Fibroblast of lung (primary cell): ENCODE data around the gene GNS. TPM values are rescaled to one million over a fixed set of nuclear protein-coding genes. Genes with fewer than 3 reads are reported as not detected.

ENCODE experiments used
- DNase-seq, 2 donors: peaks; one replicate each; pipeline versions ENCODE4 v3.0.0 to v3.0.0-alpha.2; 2010; ENCODE audit warnings: low read depth in 2 of 2
- H2AFZ ChIP-seq: 2 replicates; pipeline ENCODE4 v1.5.1; 2012; ENCODE audit warnings: low read length, control low read depth, inconsistent platforms
- H3K27ac ChIP-seq: 2 replicates; pipeline ENCODE4 v1.5.1; 2011; ENCODE audit warnings: low read length, control low read depth; ENCODE audit not compliant: insufficient read depth
- H3K27me3 ChIP-seq: 2 replicates; pipeline ENCODE4 v1.5.1; 2011; ENCODE audit warnings: mild to moderate bottlenecking, low read length; ENCODE audit not compliant: control insufficient read depth, insufficient read depth
- H3K36me3 ChIP-seq: 2 replicates; pipeline ENCODE4 v1.5.1; 2011; ENCODE audit warnings: low read length; ENCODE audit not compliant: control insufficient read depth, insufficient read depth
- H3K4me1 ChIP-seq: 2 replicates; pipeline ENCODE4 v1.5.1; 2011; ENCODE audit warnings: low read length; ENCODE audit not compliant: control insufficient read depth, insufficient read depth; ENCODE audit errors: extremely low read depth
- H3K4me2 ChIP-seq: 2 replicates; pipeline ENCODE4 v1.5.1; 2011; ENCODE audit warnings: low read length, control low read depth; ENCODE audit not compliant: insufficient read depth; ENCODE audit errors: extremely low read depth
- H3K4me3 ChIP-seq, 4 experiments: fragments of 200-600 bp in 1 of 4; sonication (generic) in 1 of 4; replicated peaks in 1 of 4; 2 replicates each; pipeline ENCODE4 v1.5.1; 2011 to 2016; ENCODE audit warnings: low read length in 4 of 4, low read depth in 3 of 4, mild to moderate bottlenecking in 3 of 4, control low read depth in 2 of 4, inconsistent platforms in 1 of 4, mixed read lengths in 1 of 4; ENCODE audit not compliant: insufficient read depth in 1 of 4; ENCODE audit errors: control extremely low read depth in 1 of 4
- H3K79me2 ChIP-seq: 2 replicates; pipeline ENCODE4 v1.5.1; 2012; ENCODE audit warnings: mild to moderate bottlenecking, low read length, inconsistent platforms; ENCODE audit not compliant: control insufficient read depth, insufficient read depth
- H3K9ac ChIP-seq: 2 replicates; pipeline ENCODE4 v1.5.1; 2011; ENCODE audit warnings: mild to moderate bottlenecking, low read length, control low read depth; ENCODE audit not compliant: insufficient read depth
- H3K9me3 ChIP-seq: 2 replicates; pipeline ENCODE4 v1.5.1; 2012; ENCODE audit warnings: low read depth, low read length; ENCODE audit not compliant: control insufficient read depth, insufficient read depth
- H4K20me1 ChIP-seq: 2 replicates; pipeline ENCODE4 v1.5.1; 2011; ENCODE audit warnings: low read length; ENCODE audit not compliant: control insufficient read depth, insufficient read depth; ENCODE audit errors: extremely low read depth
- EZH2 ChIP-seq: IDR thresholded peaks from 2 replicates; pipeline ENCODE4 v1.5.1; 2012; ENCODE audit warnings: low read length, control low read depth, mild to moderate bottlenecking; ENCODE audit errors: missing control alignments
- polyA plus RNA-seq, 2 donors: library from polyadenylated mRNA; depleted of rRNA in 1 of 2; stranded (reverse) in 1 of 2; unstranded in 1 of 2; fragments of >200 nt; gene quantifications; 2 replicates each; pipeline ENCODE4 v1.2.1, GENCODE V29; 2011 to 2012; ENCODE audit warnings: missing spikeins in 1 of 2
- total RNA-seq: library from RNA; depleted of rRNA; stranded (reverse); fragments of >200 nt; gene quantifications from 2 replicates; pipeline ENCODE4 v1.2.1, GENCODE V29; 2014
- TF ChIP-seq, protein P1 (sequence below), 2 donors: IDR thresholded peaks in 1 of 2; conservative IDR thresholded peaks in 1 of 2; 1 replicate in 1 of 2; 2 replicates in 1 of 2; pipeline ENCODE4 v1.5.1; 2011 to 2012; ENCODE audit warnings: low read length in 2 of 2, control low read depth in 1 of 2, inconsistent platforms in 1 of 2, low read depth in 1 of 2, mild to moderate bottlenecking in 1 of 2

The GNS gene
- total and polyA plus RNA-seq, 2 donors (not counting 1 experiment from before 2014, with no cell fraction given) = 219 to 249 TPM

DNA sequence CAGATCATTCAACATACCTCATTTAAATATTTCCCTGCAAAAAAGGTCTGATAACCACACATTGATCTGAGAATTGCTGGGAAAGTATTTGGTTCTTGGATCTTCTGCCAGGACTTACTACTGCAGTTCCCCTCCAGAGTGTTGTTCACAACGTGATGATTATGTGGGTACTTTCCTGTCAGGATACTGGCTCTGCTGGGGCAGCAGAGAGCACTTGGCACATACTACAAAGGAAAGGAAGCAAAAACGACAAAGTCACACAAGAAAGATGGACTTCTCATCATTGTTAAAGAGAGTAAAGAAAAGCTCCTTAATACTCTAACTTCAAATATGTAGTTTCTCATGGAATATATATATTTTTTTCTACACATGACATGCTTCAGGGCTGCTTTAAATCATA, 11.5 kb downstream of the GNS start:
- DNase-seq = peak in 1 of 2 donors; percentile 7
- Histone ChIP-seq H3K27ac (no peak overlapping the region), H3K4me3 (no peak overlapping the region), H2AFZ (no peak overlapping the region), H4K20me1 (no peaks in the 10 kb centered on the region), H3K9me3 (no peaks in the 10 kb centered on the region), H3K27me3 (no peaks in the 10 kb centered on the region), H3K9ac (no peak overlapping the region), H3K4me1 (peaks cover 8% of the 10 kb centered on the region), H3K79me2 (no peaks in the 10 kb centered on the region), H3K4me2 (no peak overlapping the region), H3K36me3 (peaks cover 10% of the 10 kb centered on the region)
- TF ChIP-seq, protein P1, sequence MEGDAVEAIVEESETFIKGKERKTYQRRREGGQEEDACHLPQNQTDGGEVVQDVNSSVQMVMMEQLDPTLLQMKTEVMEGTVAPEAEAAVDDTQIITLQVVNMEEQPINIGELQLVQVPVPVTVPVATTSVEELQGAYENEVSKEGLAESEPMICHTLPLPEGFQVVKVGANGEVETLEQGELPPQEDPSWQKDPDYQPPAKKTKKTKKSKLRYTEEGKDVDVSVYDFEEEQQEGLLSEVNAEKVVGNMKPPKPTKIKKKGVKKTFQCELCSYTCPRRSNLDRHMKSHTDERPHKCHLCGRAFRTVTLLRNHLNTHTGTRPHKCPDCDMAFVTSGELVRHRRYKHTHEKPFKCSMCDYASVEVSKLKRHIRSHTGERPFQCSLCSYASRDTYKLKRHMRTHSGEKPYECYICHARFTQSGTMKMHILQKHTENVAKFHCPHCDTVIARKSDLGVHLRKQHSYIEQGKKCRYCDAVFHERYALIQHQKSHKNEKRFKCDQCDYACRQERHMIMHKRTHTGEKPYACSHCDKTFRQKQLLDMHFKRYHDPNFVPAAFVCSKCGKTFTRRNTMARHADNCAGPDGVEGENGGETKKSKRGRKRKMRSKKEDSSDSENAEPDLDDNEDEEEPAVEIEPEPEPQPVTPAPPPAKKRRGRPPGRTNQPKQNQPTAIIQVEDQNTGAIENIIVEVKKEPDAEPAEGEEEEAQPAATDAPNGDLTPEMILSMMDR (conservative IDR thresholded peaks at IDR 0.05 in 1 of 2, IDR thresholded peaks at IDR 0.05 in 1 of 2; ENCODE audit: low read depth in 1 of 2, low read length in 2 of 2) = no peak
- no peak for TF ChIP-seq EZH2

DNA sequence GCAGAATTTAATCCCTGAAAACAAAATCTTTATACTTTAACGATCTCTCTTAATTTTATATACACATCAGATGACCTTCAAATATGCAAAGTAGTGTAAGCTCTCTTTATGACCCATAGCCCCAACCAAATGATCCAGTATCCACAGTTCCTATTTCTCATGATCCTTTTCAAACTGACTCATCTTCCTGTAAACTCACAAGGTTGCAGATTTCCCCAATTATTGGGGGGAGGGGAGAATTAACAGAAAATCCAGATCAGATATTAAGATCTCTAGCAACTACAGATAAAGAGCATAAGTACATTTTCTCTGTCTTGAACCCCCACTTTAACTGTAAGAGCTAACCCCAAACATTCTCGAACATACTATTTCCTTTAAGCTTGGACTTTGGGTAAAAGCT, 12.5 kb downstream of the GNS start:
- no peaks in the 10 kb centered on the region for H4K20me1 ChIP-seq
- no peak overlapping the region for H3K4me3 ChIP-seq
- H3K9ac ChIP-seq = no peak overlapping the region
- peak; percentile 37 to 42 for DNase-seq
- H3K36me3 ChIP-seq = peaks cover 10% of the 10 kb centered on the region
- no peak for TF ChIP-seq EZH2
- TF ChIP-seq, protein P1 (conservative IDR thresholded peaks at IDR 0.05 in 1 of 2, IDR thresholded peaks at IDR 0.05 in 1 of 2; ENCODE audit: low read depth in 1 of 2, low read length in 2 of 2) = no peak
- H3K27ac ChIP-seq = peak overlapping the region; percentile 54
- H3K4me1 ChIP-seq = peaks cover 8% of the 10 kb centered on the region
- H3K79me2 ChIP-seq = no peaks in the 10 kb centered on the region
- no peak overlapping the region for H3K4me2 ChIP-seq
- no peaks in the 10 kb centered on the region for H3K9me3 ChIP-seq
- no peak overlapping the region for H2AFZ ChIP-seq
- no peaks in the 10 kb centered on the region for H3K27me3 ChIP-seq

DNA sequence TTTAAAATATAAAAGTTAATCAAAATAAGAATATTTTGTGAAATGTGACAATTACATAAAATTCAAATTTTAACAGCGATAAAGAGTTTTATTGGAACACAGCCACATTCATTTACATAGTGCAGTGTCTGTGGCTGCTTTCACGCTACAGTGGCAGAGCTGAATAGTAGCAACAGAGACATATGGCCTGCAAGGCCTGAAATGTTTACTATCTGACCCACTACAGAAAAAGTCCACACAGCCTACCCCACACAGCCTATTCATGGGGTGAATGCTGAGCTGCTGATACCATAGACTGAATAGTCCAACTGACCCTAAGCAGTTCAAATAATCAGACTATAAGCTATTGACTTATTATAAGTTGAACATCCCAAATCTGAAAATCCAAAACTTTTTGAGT, 13.2 kb downstream of the GNS start:
- Histone ChIP-seq H3K9me3 (no peaks in the 10 kb centered on the region), H3K9ac (no peak overlapping the region)

More for the DNA sequence above, 13.2 kb downstream of the GNS start:
- no peak for DNase-seq
- peaks cover 8% of the 10 kb centered on the region for H3K4me1 ChIP-seq
- H3K36me3 ChIP-seq = peaks cover 10% of the 10 kb centered on the region
- H3K27ac ChIP-seq = no peak overlapping the region
- no peaks in the 10 kb centered on the region for H3K27me3 ChIP-seq
- no peaks in the 10 kb centered on the region for H3K79me2 ChIP-seq
- no peak overlapping the region for H3K4me3 ChIP-seq
- H2AFZ ChIP-seq = no peak overlapping the region
- no peak for TF ChIP-seq EZH2
- no peak overlapping the region for H3K4me2 ChIP-seq
- no peaks in the 10 kb centered on the region for H4K20me1 ChIP-seq
